IMR-90 (cell line): ENCODE results near the gene SFT2D3. TPM values are rescaled to one million over a fixed set of nuclear protein-coding genes. Genes with fewer than 3 reads are reported as not detected.

Experiments used
- ATAC-seq: fragments of 200-7000 bp; cut with Tn5 transposase; 2 replicates; pipeline ENCODE4 v1.9.1; 2020; ENCODE audit warnings: low read depth, mild to moderate bottlenecking, moderate library complexity
- BruUV-seq: library from RNA; stranded (reverse); fragments of 400-500 nt; replicated peaks from 2 replicates; lab custom pipeline; 2021; lab: Mats Ljungman, UMichigan
- CTCF ChIA-PET: fragments of 300-600 bp; formaldehyde crosslinking; extraction: SDS; loops from one replicate; lab custom pipeline; 2021; ENCODE audit warnings: antibody characterized with exemption; lab: Yijun Ruan, JAX
- POLR2A ChIA-PET: fragments of 300-600 bp; sonication (Branson Sonifier 250); formaldehyde crosslinking; loops from one replicate; lab custom pipeline; 2022; ENCODE audit warnings: antibody characterized with exemption; ENCODE audit not compliant: unreplicated experiment; lab: Charles Lee
- DNase-seq: peaks from one replicate; pipeline ENCODE4 v3.0.0; 2013
- H2AFZ ChIP-seq: replicated peaks from 2 replicates; pipeline ENCODE3; 2013; ENCODE audit warnings: low read length, mild to moderate bottlenecking; ENCODE audit not compliant: poor library complexity
- H2AK5ac ChIP-seq: 2 replicates; pipeline ENCODE4 v1.6.1; 2013; ENCODE audit warnings: low read depth, low read length, inconsistent platforms
- H2AK9ac ChIP-seq: replicated peaks from 2 replicates; pipeline ENCODE3; 2013; ENCODE audit warnings: mild to moderate bottlenecking, low read depth, low read length, moderate library complexity; ENCODE audit not compliant: poor library complexity
- H2BK120ac ChIP-seq: 2 replicates; pipeline ENCODE4 v1.6.1; 2013; ENCODE audit warnings: low read depth, low read length, inconsistent platforms
- H2BK15ac ChIP-seq: 3 replicates; pipeline ENCODE4 v1.6.1; 2013; ENCODE audit warnings: low read depth, low read length, inconsistent platforms
- H2BK20ac ChIP-seq: 2 replicates; pipeline ENCODE4 v1.6.1; 2013; ENCODE audit warnings: low read depth, mild to moderate bottlenecking, inconsistent platforms, low read length, moderate library complexity
- H2BK5ac ChIP-seq: 2 replicates; pipeline ENCODE4 v1.6.1; 2013; ENCODE audit warnings: mild to moderate bottlenecking, low read depth, low read length, inconsistent platforms; ENCODE audit not compliant: poor library complexity, severe bottlenecking
- H3K14ac ChIP-seq: replicated peaks from 2 replicates; pipeline ENCODE4 v1.6.1; 2013; ENCODE audit warnings: low read depth, low read length, inconsistent platforms
- H3K18ac ChIP-seq: 2 replicates; pipeline ENCODE4 v1.6.1; 2013; ENCODE audit warnings: low read depth, low read length, control low read depth
- H3K23ac ChIP-seq: 2 replicates; pipeline ENCODE4 v1.6.1; 2013; ENCODE audit warnings: low read depth, low read length, inconsistent platforms
- H3K27ac ChIP-seq: 2 replicates; pipeline ENCODE4 v1.5.1; 2013; ENCODE audit warnings: mild to moderate bottlenecking, control low read depth, low read length; ENCODE audit not compliant: insufficient read depth
- H3K27me3 ChIP-seq: 2 replicates; pipeline ENCODE4 v1.6.1; 2013; ENCODE audit warnings: low read length; ENCODE audit not compliant: control insufficient read depth, insufficient read depth
- H3K36me3 ChIP-seq: 2 replicates; pipeline ENCODE4 v1.6.1; 2013; ENCODE audit warnings: low read length, mixed read lengths; ENCODE audit not compliant: control insufficient read depth, insufficient read depth
- H3K4ac ChIP-seq: 2 replicates; pipeline ENCODE4 v1.6.1; 2013; ENCODE audit warnings: low read depth, low read length, inconsistent platforms
- H3K4me1 ChIP-seq: 2 replicates; pipeline ENCODE4 v1.6.1; 2013; ENCODE audit warnings: low read length, mixed read lengths; ENCODE audit not compliant: control insufficient read depth, insufficient read depth
- H3K4me2 ChIP-seq: 2 replicates; pipeline ENCODE4 v1.6.1; 2013; ENCODE audit warnings: low read depth, mild to moderate bottlenecking, control low read depth, low read length, moderate library complexity
- H3K4me3 ChIP-seq: 2 replicates; pipeline ENCODE4 v1.5.1; 2013; ENCODE audit warnings: low read depth, mild to moderate bottlenecking, control low read depth, low read length, moderate library complexity; ENCODE audit not compliant: insufficient read depth
- H3K56ac ChIP-seq: 2 replicates; pipeline ENCODE4 v1.6.1; 2013; ENCODE audit warnings: low read length, inconsistent platforms; ENCODE audit not compliant: insufficient read depth; ENCODE audit errors: extremely low read depth
- H3K79me1 ChIP-seq, 2 experiments: 2 replicates each; pipeline ENCODE4 v1.6.1; 2013; ENCODE audit warnings: low read length in 2 of 2, inconsistent platforms in 1 of 2, low read depth in 1 of 2
- H3K9ac ChIP-seq: 2 replicates; pipeline ENCODE4 v1.6.1; 2013; ENCODE audit warnings: low read depth, low read length, control low read depth
- H3K9me1 ChIP-seq: 2 replicates; pipeline ENCODE4 v1.6.1; 2013; ENCODE audit warnings: low read length, inconsistent platforms; ENCODE audit not compliant: insufficient read depth
- H3K9me3 ChIP-seq: 2 replicates; pipeline ENCODE4 v1.6.1; 2013; ENCODE audit warnings: low read length; ENCODE audit not compliant: control insufficient read depth, insufficient read depth
- H4K20me1 ChIP-seq: 2 replicates; pipeline ENCODE4 v1.6.1; 2013; ENCODE audit warnings: low read length, inconsistent platforms; ENCODE audit not compliant: insufficient read depth
- H4K5ac ChIP-seq: 2 replicates; pipeline ENCODE4 v1.6.1; 2013; ENCODE audit warnings: mild to moderate bottlenecking, low read depth, low read length, control low read depth
- H4K8ac ChIP-seq, 2 experiments: 2 replicates each; pipeline ENCODE4 v1.6.1; 2013; ENCODE audit warnings: low read depth in 2 of 2, low read length in 2 of 2, control low read depth in 1 of 2, inconsistent platforms in 1 of 2
- H4K91ac ChIP-seq: 2 replicates; pipeline ENCODE4 v1.6.1; 2013; ENCODE audit warnings: low read depth, low read length, inconsistent platforms; ENCODE audit not compliant: insufficient read depth
- CHD1 ChIP-seq: IDR thresholded peaks from 2 replicates; pipeline ENCODE4 v1.6.1; 2012; ENCODE audit warnings: low read depth, low read length, improper control_type of control experiment
- CTCF ChIP-seq: conservative IDR thresholded peaks from 2 replicates; pipeline ENCODE4 v1.5.1; 2012; ENCODE audit warnings: mild to moderate bottlenecking, low read depth, low read length, improper control_type of control experiment
- WGBS, 2 experiments: methylation state at CpG; one replicate each; pipeline versions ENCODE4 v1.1.5 to v1.1.7; 2013; ENCODE audit warnings: missing lambda C conversion rate in 2 of 2; ENCODE audit not compliant: insufficient read length in 1 of 2; ENCODE audit errors: extremely low coverage in 2 of 2; 5-methylcytosine and 5-hydroxymethylcytosine counted together
- dilution Hi-C: fragments of 300-500 bp; cut with HindIII; formaldehyde crosslinking; loops from one replicate; pipeline ENCODE4 v1.14.3; 2018; ENCODE audit warnings: low sequenced_read_pairs; ENCODE audit not compliant: unreplicated experiment
- in situ Hi-C: fragments of 300-500 bp; cut with MboI; formaldehyde crosslinking; loops from 3 replicates; pipeline ENCODE4 v1.14.3; 2019; ENCODE audit warnings: low sequenced_read_pairs, inconsistent platforms, mixed read lengths
- intact Hi-C: fragments of 100-400 bp; cut with micrococcal nuclease; formaldehyde crosslinking; loops from 2 replicates; pipeline ENCODE4 v1.10.0; 2022
- polyA plus RNA-seq, 3 experiments: library from polyadenylated mRNA; depleted of rRNA; stranded (reverse); fragments of >200 nt; gene quantifications; 2 replicates each; pipeline ENCODE4 v1.2.3, GENCODE V29; 2012; ENCODE audit warnings: low replicate concordance in 1 of 3
- total RNA-seq: library from RNA; depleted of rRNA; stranded (reverse); fragments of >200 nt; gene quantifications from 2 replicates; pipeline ENCODE4 v1.2.3, GENCODE V29; 2012

SFT2D3 gene
- total and polyA plus RNA-seq, 2 of the 4 experiments (the other 2 are of a cell fraction) = 2.5 to 3.1 TPM

GRCh38 chr2:127690696-127691095, 10.6 kb upstream of the SFT2D3 start:
- H3K18ac ChIP-seq = no peak overlapping the region
- no peak overlapping the region for H4K8ac ChIP-seq
- H3K36me3 ChIP-seq = no peaks in the 10 kb centered on the region
- intact Hi-C loops = no loop called here
- BruUV-seq = no TSS peak
- no peak overlapping the region for H2AK5ac ChIP-seq
- no peak overlapping the region for H2BK5ac ChIP-seq
- no peak overlapping the region for H3K4me2 ChIP-seq
- H3K4me1 ChIP-seq = no peaks in the 10 kb centered on the region
- no peak overlapping the region for H4K5ac ChIP-seq
- H2BK15ac ChIP-seq = no peak overlapping the region
- H2BK20ac ChIP-seq = no peak overlapping the region
- no peak overlapping the region for H3K4me3 ChIP-seq
- H2AFZ ChIP-seq = no peak overlapping the region
- H4K91ac ChIP-seq = no peak overlapping the region
- no peak for DNase-seq
- H2BK120ac ChIP-seq = no peak overlapping the region
- no peak overlapping the region for H3K4ac ChIP-seq
- POLR2A ChIA-PET = no interaction called here
- no peaks in the 10 kb centered on the region for H3K79me1 ChIP-seq
- 60% methylated on average over 1 of the region's 2 CpGs; no CpG with 5 or more reads in 1 of the 2 experiments for WGBS, 2 experiments
- H3K14ac ChIP-seq = no peak overlapping the region
- no peak overlapping the region for H3K23ac ChIP-seq
- ATAC-seq = no peak
- CTCF ChIA-PET = no interaction called here
- in situ Hi-C loops = no loop called here
- dilution Hi-C loops = no loop called here
- H3K27ac ChIP-seq = no peak overlapping the region
- H3K9ac ChIP-seq = no peak overlapping the region
- no peaks in the 10 kb centered on the region for H3K9me1 ChIP-seq
- no peaks in the 10 kb centered on the region for H3K27me3 ChIP-seq
- no peak for TF ChIP-seq CHD1
- TF ChIP-seq CTCF = no peak
- H2AK9ac ChIP-seq = no peak overlapping the region
- no peak overlapping the region for H3K56ac ChIP-seq
- H4K20me1 ChIP-seq = no peaks in the 10 kb centered on the region
- peaks cover 9% of the 10 kb centered on the region for H3K9me3 ChIP-seq
